Right forelimb (tissue), 1 donor: Measurements from ENCODE around the gene PISD.
"Not testable (repeated sequence)": the region's sequence is repeated elsewhere in the genome, so short reads cannot be mapped to it uniquely, and the experiment has no call there.

ENCODE experiments used
- DNase-seq: peaks from one replicate; pipeline ENCODE4 v3.0.0-alpha.2; 2018

Gene PISD

DNA sequence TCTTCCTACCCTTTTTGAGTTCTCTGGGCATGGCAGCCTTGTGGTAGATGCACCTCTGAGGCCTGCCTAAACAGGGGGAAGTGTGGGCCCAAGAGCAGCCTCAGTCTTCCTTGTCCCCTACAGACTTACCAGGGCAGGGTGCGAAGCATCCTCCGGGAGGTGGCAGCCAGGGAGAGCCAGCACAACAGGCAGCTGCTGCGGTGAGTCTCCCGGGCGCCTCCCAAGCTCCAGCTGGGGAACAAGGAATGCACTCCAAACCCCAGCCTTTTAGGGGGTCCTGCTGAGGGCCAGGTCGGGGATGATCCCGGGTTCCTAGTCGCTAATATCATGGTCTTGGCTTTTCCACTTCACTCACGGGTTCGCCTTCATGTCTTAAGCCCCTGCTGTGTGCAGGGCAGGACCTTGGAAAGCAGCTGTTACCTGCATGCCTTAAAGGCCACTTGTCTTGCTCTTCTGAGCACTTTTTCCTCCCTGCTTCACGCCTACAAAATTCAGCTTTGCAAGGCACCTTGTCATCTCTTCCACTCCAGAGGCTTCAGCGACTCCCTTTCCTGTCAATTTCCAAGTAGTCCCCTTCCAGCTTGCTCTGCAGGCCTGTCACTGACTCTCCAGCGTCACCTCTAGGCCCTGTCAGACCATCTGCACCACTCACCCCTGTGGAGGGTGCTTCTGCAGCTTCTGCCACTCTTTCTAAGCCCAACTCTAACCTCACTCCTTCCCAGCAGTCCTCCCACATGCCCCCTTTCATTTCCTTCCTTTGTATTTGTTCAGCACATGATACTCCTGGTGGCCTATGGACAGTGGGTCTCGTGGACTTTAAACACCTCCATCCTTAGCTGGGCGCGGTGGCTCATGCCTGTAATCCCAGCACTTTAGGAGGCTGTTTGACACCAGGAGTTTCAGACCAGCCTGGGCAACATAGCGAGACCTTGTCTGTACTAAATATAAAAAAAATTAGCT is 57.0 kb downstream of the PISD start:
- no peak for DNase-seq

GRCh38 chr22:31604137-31604705 is 57.8 kb downstream of the PISD start:
- no peak for DNase-seq

DNA sequence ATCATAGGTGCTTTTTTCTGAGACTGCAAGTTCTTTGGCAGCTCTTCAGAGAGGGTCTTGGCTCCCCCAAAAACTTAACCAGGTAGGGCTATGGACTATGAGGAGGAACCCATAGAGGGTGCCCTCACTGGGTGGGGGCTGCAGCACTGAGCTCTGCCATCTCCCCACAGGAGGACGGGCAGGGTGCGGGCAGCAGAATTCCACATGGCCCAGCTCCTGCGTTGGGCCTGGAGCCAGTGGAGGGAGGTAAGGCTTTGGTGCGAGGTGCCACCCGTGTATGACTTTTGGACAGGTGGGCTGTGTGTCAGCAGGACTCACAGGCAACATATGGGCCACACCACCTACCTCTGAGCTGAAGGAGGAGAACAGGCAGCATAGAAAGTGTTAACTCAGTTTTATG is 58.4 kb downstream of the PISD start:
- no peak for DNase-seq

DNA sequence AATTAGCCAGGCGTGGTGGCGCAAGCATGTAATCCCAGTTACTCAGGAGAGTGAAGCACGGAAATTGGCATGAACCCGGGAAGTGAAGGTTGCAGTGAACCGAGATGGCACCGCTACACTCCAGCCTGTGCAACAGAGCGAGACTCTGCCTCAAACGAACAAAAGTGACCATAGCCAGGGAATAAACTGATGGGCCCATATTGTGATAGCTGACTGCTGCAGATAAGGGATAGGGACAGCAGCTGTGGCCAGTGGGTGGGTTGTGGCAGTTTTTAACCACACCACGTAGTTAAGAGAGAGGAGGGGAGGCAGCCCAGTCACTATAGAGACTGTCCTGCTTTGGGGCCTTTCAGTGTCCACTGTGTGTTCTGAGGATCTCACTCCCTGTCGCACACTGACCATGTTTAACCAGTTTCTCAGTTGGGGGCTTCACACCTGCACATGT is 58.9 kb downstream of the PISD start:
- DNase-seq: no peak

- DNase-seq: no peak
These were observed 59.6 kb downstream of the PISD start for GRCh38 chr22:31602259-31602952.

DNA sequence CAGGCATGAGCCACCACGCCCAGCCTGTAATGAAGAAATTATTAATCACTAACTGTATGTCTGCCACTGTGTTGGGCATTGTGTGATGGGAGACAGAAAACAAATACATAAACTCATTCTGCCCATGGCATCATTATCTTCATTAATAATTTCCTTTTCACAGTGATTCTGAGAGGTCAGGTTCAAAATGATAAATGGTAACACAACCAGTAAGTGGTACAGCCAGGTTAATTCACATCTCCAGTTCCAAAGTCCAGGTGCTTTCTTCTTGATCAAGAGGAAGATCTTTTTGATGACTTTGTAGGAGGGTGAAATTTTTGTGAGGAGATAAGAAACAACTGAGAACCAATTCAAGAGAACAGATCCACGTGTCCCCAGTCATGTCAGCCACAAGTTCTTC is 66.7 kb downstream of the PISD start:
- no peak for DNase-seq

- DNase-seq: not testable (repeated sequence)
These were observed 71.9 kb downstream of the PISD start for GRCh38 chr22:31590161-31590560.

- no peak for DNase-seq
These were observed 72.9 kb downstream of the PISD start for GRCh38 chr22:31588970-31589675.

- no peak for DNase-seq
These were observed 75.7 kb downstream of the PISD start for GRCh38 chr22:31586137-31586920.

DNA sequence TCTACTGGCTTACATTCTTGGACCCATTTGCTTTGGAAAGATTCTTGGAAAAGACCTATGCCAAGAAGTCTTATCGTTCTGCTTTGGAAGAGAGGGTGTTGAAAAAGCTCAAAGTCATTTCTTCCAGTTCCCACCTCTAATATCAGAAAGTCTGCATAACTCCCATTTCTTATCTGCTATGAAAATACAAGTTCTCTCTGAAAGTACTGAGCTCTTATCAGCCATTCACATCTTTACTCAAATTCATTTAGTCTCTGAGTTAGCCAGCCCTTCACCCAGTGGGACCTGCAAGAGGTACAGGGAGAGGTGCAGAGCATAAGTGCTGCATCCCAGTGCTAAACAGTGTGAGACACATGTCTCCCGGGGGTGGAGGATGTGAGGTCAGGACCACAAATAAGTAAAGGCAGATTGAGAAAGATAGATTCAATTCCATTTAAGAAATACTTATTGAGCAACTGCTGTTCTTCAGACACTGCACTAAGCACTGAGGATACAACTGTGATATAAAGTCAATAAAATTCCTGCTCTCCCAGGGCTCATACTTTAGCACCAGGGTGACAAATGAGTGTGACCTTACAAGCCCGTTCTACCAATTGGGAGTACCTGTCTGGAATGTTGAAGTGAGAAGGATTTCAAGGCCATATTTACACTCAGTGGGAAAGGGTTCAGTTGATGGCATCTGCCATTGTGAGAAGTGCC is 76.7 kb downstream of the PISD start:
- DNase-seq: no peak

GRCh38 chr22:31584804-31585160 is 77.2 kb downstream of the PISD start:
- DNase-seq: no peak

- no peak for DNase-seq
These were observed 78.0 kb downstream of the PISD start for GRCh38 chr22:31583861-31584485.

DNA sequence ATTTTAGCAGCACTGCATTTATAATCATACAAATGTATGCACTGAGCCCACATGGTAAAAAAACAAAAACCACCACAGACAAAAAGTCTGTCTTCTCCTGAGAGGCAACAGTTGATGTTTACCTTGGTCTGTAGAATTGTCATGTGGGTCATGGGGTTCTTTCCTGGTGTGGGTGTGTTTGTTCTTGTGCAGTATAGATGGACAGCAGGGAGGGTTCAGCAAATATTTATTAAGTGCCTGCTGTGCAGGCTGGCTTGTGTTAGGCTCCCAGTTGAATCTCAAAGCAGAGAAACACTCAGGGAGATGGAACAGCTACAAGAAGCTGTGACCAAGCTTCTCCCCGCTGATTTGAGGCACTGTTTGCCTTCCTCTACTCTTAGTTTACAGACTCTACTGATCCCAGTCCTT is 82.2 kb downstream of the PISD start:
- DNase-seq: no peak

DNA sequence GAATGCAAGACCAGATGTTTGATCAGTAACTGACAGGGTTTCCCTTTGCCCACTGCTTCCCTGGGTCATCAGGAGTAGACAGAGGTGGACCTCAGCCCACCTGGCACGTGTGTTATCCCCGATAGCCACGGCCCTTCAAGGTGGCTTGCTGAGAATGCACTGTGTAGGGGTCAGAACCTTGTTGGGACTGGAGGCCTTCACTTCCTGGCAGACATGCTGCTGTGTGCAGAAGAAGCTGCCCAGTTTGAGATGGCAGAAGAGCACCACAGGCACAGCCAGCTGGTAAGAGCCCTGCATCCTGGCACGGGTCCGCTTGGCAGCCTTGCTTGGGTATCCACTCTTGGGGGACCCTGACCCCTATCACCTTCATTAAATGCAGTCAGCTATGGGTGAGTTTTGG is 83.8 kb downstream of the PISD start:
- no peak for DNase-seq

- no peak for DNase-seq
These were observed 84.3 kb downstream of the PISD start for GRCh38 chr22:31577711-31578110.

DNA sequence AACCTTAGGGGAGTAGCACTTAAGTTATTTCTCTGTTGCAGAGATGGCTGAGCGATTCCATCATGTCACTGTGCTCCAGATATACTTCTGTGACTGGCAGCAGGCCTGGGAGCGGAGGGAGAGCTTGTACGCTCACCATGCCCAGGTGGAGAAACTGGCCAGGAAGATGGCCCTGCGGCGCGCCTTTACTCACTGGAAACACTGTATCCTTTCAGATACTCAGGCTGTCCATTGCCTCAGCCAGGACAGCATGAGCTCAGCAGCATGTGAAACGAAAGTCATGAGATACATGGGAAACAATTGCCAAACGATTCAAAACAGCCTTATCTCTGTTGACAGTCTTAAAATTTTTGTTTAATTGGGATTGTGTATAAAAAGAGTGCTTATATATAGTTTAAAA is 86.8 kb downstream of the PISD start:
- DNase-seq: no peak

DNA sequence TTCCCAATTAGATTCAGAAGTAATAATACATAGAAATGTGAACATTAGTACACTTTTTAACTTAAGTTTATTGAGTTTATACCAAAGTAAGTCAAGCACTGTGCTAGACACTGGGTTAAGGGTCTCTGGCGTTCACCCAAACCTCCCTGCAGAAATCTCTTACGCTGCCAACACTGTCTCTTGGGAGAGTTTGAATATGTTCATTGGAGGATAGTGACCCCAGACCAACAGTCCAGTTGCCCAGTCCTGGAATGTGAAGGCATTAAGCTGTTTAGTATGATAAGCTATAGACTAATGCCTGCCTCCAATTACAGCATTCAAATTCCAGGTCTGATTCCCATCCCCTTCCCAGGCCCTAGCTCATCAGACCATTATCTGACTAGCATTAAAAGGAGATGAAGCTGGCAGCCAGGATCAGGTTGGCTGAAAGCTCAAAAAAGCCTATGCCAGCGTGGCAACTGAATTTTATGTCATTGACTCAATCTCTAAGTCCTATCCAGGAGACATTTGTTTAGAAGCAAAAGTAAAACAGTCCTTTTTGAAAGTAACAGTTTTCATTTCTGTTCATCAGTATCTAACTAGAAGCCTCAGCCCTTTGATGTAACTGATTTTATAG is 87.9 kb downstream of the PISD start:
- DNase-seq: no peak

DNA sequence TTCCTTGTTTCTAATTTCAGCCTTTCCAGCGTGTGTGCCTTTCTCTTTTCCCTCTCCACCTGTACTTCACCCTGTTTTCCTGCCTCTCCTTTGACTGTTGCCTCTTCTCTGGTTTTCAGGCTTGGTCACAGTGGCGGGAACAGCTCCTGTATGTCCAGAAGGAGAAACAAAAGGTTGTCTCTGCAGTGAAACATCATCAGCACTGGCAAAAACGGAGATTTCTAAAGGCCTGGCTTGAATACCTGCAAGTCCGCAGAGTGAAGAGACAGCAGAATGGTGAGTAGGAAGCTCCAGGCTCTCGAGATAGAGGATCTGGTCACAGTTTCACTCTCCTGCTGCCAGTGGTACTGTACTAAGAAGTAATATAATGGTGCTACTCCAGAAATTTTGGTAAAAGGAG is 89.1 kb downstream of the PISD start:
- DNase-seq: no peak

GRCh38 chr22:31569126-31569525 is 92.9 kb downstream of the PISD start:
- DNase-seq: no peak
